ENCODE data around the gene FZD4. TPM values are rescaled to one million over a fixed set of nuclear protein-coding genes. Genes with fewer than 3 reads are reported as not detected.

Gene FZD4
- total RNA-seq, 2 donors from 2014 or later: 52.1 to 53.9 TPM

DNA sequence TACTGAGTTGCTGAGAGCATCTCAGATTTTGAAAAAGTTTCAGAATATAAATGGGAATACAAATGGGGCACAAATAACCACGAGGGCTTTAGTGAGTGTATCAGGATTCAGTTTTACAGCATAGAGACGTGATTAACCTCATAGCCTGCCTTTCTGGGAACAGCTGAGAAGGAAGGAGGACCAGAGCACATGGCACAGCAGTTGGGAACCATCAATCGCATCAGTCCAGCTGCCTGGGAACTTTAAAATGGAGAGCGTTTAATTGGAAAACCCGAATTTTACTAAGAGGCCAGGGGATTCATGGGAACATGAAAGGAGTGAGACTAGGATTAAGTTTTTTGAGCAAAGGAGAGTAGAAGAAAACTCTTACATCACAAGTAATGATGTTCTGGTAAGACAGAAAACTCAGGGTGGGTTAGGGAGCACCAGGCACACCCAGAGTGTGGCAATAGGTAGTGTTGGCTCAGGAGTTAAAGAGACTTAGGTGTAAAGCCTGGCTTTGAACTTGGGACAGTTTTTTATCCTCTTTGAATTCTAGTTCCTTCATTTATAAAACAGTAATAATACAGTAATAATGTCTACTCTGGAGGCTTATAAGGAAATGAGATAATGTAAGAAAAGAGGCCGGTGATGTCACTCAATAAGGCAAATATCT lies 40.2 kb downstream of the FZD4 start:
- H3K4me1 ChIP-seq (ENCODE audit: control insufficient read depth, insufficient read depth, low read length): no peaks in the 10 kb centered on the region
- TF ChIP-seq, protein P1, sequence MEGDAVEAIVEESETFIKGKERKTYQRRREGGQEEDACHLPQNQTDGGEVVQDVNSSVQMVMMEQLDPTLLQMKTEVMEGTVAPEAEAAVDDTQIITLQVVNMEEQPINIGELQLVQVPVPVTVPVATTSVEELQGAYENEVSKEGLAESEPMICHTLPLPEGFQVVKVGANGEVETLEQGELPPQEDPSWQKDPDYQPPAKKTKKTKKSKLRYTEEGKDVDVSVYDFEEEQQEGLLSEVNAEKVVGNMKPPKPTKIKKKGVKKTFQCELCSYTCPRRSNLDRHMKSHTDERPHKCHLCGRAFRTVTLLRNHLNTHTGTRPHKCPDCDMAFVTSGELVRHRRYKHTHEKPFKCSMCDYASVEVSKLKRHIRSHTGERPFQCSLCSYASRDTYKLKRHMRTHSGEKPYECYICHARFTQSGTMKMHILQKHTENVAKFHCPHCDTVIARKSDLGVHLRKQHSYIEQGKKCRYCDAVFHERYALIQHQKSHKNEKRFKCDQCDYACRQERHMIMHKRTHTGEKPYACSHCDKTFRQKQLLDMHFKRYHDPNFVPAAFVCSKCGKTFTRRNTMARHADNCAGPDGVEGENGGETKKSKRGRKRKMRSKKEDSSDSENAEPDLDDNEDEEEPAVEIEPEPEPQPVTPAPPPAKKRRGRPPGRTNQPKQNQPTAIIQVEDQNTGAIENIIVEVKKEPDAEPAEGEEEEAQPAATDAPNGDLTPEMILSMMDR (conservative IDR thresholded peaks at IDR 0.05): no peak
- H3K4me1 Mint-ChIP-seq: peaks cover 3% of the 10 kb centered on the region
- H3K9me3 ChIP-seq (ENCODE audit: control insufficient read depth, low read length): peaks cover 13% of the 10 kb centered on the region
- H3K9ac ChIP-seq (ENCODE audit: extremely low read depth, low read length, poor library complexity, severe bottlenecking): no peak overlapping the region
- peaks cover 12% of the 10 kb centered on the region for H3K9me3 Mint-ChIP-seq
- no peak for DNase-seq
- H3K27ac Mint-ChIP-seq: no peak overlapping the region
- no peak overlapping the region for H3K27ac ChIP-seq (ENCODE audit: low read depth, low read length)
- no peak overlapping the region for H3K4me3 Mint-ChIP-seq
- H3K27me3 ChIP-seq (ENCODE audit: control insufficient read depth, insufficient read depth, low read length, poor library complexity, severe bottlenecking): no peaks in the 10 kb centered on the region
- 91 to 94% methylated on average over 5 of the region's 6 CpGs for WGBS, 2 experiments (ENCODE audit: insufficient coverage in 1 of 2, insufficient read length in 1 of 2)
- no peak overlapping the region for H3K4me3 ChIP-seq (ENCODE audit: low read length)
- H3K36me3 ChIP-seq (ENCODE audit: control insufficient read depth, insufficient read depth, low read length): no peaks in the 10 kb centered on the region
- H3K27me3 Mint-ChIP-seq (ENCODE audit: insufficient read depth): peaks cover 4% of the 10 kb centered on the region
- peaks cover 7% of the 10 kb centered on the region for H3K36me3 Mint-ChIP-seq (ENCODE audit: low read depth)

DNA sequence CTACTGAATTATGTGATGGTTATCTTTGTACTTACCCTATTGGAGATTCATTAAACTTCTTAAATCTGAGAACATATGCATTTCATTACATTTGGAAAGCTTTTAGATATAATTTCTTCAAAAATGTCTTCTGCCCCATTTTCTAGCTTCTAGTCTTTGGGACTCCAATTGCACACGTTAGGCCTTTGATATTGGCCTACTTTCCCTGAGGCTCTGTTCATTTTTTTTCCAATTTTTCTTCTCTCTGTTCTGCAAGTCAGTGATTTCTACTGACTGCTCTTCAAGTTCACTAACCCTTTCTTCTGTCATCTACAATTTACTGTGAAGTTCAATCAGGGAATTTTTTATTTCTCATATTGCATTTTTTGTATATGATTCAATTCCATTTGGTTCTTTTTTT lies 43.0 kb downstream of the FZD4 start:
- 0% methylated on average over 1 of the region's 1 CpG for WGBS, 2 experiments (ENCODE audit: insufficient coverage in 1 of 2, insufficient read length in 1 of 2)
- TF ChIP-seq, protein P1 (conservative IDR thresholded peaks at IDR 0.05): no peak
- peaks cover 7% of the 10 kb centered on the region for H3K36me3 Mint-ChIP-seq (ENCODE audit: low read depth)
- H3K9me3 Mint-ChIP-seq: peaks cover 12% of the 10 kb centered on the region
- H3K27ac ChIP-seq (ENCODE audit: low read depth, low read length): no peak overlapping the region
- H3K4me3 Mint-ChIP-seq: no peak overlapping the region
- H3K36me3 ChIP-seq (ENCODE audit: control insufficient read depth, insufficient read depth, low read length): no peaks in the 10 kb centered on the region
- H3K9me3 ChIP-seq (ENCODE audit: control insufficient read depth, low read length): peaks cover 13% of the 10 kb centered on the region
- H3K9ac ChIP-seq (ENCODE audit: extremely low read depth, low read length, poor library complexity, severe bottlenecking): no peak overlapping the region
- H3K27ac Mint-ChIP-seq: no peak overlapping the region
- peaks cover 4% of the 10 kb centered on the region for H3K27me3 Mint-ChIP-seq (ENCODE audit: insufficient read depth)
- H3K27me3 ChIP-seq (ENCODE audit: control insufficient read depth, insufficient read depth, low read length, poor library complexity, severe bottlenecking): no peaks in the 10 kb centered on the region
- no peaks in the 10 kb centered on the region for H3K4me1 Mint-ChIP-seq
- H3K4me3 ChIP-seq (ENCODE audit: low read length): no peak overlapping the region
- no peaks in the 10 kb centered on the region for H3K4me1 ChIP-seq (ENCODE audit: control insufficient read depth, insufficient read depth, low read length)
- DNase-seq: no peak

- Histone ChIP-seq H3K27me3 (ENCODE audit: control insufficient read depth, insufficient read depth, low read length, poor library complexity, severe bottlenecking) (no peaks in the 10 kb centered on the region), H3K4me3 (ENCODE audit: low read length) (no peak overlapping the region), H3K36me3 (ENCODE audit: control insufficient read depth, insufficient read depth, low read length) (no peaks in the 10 kb centered on the region), H3K4me1 (ENCODE audit: control insufficient read depth, insufficient read depth, low read length) (peaks cover 5% of the 10 kb centered on the region), H3K27ac (ENCODE audit: low read depth, low read length) (no peak overlapping the region), H3K9me3 (ENCODE audit: control insufficient read depth, low read length) (peaks cover 13% of the 10 kb centered on the region), H3K9ac (ENCODE audit: extremely low read depth, low read length, poor library complexity, severe bottlenecking) (no peak overlapping the region)
- Mint-ChIP-seq H3K36me3 (ENCODE audit: low read depth) (peaks cover 7% of the 10 kb centered on the region), H3K27me3 (ENCODE audit: insufficient read depth) (peaks cover 4% of the 10 kb centered on the region), H3K4me3 (no peak overlapping the region), H3K9me3 (peaks cover 12% of the 10 kb centered on the region), H3K4me1 (peaks cover 3% of the 10 kb centered on the region), H3K27ac (no peak overlapping the region)
- DNase-seq: no peak
- 97% methylated on average over 3 of the region's 3 CpGs; no CpG with 5 or more reads in 1 of the 2 experiments for WGBS, 2 experiments (ENCODE audit: insufficient coverage in 1 of 2, insufficient read length in 1 of 2)
- TF ChIP-seq, protein P1 (conservative IDR thresholded peaks at IDR 0.05): no peak
Measured at GRCh38 chr11:86910592-86910991, 44.6 kb downstream of the FZD4 start.
